GM23338 (cell line): ENCODE measurements around the gene SHOC1. TPM values are rescaled to one million over a fixed set of nuclear protein-coding genes. Genes with fewer than 3 reads are reported as not detected.

Experiments
- ATAC-seq: fragments of 200-7000 bp; cut with Tn5 transposase; 3 replicates; pipeline ENCODE4 v1.9.1; 2020
- DNase-seq: peaks from one replicate; pipeline ENCODE4 v3.0.0-alpha.2; 2015; ENCODE audit warnings: low spot score
- H2AFZ ChIP-seq: fragments of 200-600 bp; sonication (generic); 2 replicates; pipeline ENCODE4 v1.8.0; 2016; ENCODE audit warnings: antibody characterized with exemption, mild to moderate bottlenecking, moderate library complexity
- H3F3A ChIP-seq: fragments of 200-600 bp; sonication (generic); replicated peaks from 2 replicates; pipeline ENCODE4 v1.8.0; 2017; ENCODE audit warnings: antibody characterized with exemption, mixed run types, low read depth
- H3K27ac ChIP-seq: fragments of 200-600 bp; sonication (generic); 2 replicates; pipeline ENCODE4 v1.6.1; 2016; ENCODE audit warnings: low read depth
- H3K27me3 ChIP-seq: fragments of 200-600 bp; sonication (generic); 2 replicates; pipeline ENCODE4 v1.8.0; 2016; ENCODE audit warnings: mild to moderate bottlenecking, mixed run types, moderate library complexity; ENCODE audit not compliant: insufficient read depth
- H3K36me3 ChIP-seq: fragments of 200-600 bp; sonication (generic); 2 replicates; pipeline ENCODE4 v1.8.0; 2016; ENCODE audit warnings: mild to moderate bottlenecking; ENCODE audit not compliant: insufficient read depth
- H3K4me1 ChIP-seq: fragments of 200-600 bp; sonication (generic); 2 replicates; pipeline ENCODE4 v1.8.0; 2016; ENCODE audit warnings: mild to moderate bottlenecking, moderate library complexity; ENCODE audit not compliant: insufficient read depth
- H3K4me2 ChIP-seq: fragments of 200-600 bp; sonication (generic); 2 replicates; pipeline ENCODE4 v1.7.1; 2017; ENCODE audit warnings: mixed run types
- H3K4me3 ChIP-seq: fragments of 200-600 bp; sonication (generic); 2 replicates; pipeline ENCODE4 v1.6.1; 2016; ENCODE audit warnings: mixed run types
- H3K79me2 ChIP-seq: fragments of 200-600 bp; sonication (generic); replicated peaks from 2 replicates; pipeline ENCODE4 v1.8.0; 2017; ENCODE audit warnings: mild to moderate bottlenecking; ENCODE audit not compliant: insufficient read depth
- H3K9me2 ChIP-seq: fragments of 200-600 bp; sonication (generic); 2 replicates; pipeline ENCODE4 v1.8.0; 2017; ENCODE audit not compliant: insufficient read depth
- H4K20me1 ChIP-seq: fragments of 200-600 bp; sonication (generic); replicated peaks from 2 replicates; pipeline ENCODE4 v1.8.0; 2017; ENCODE audit warnings: mild to moderate bottlenecking; ENCODE audit not compliant: insufficient read depth
- H3K27ac Mint-ChIP-seq: 2 replicates; pipeline ENCODE4 v1.8.0; 2020; ENCODE audit warnings: inconsistent platforms, mild to moderate bottlenecking, moderate library complexity, mixed read lengths
- H3K27me3 Mint-ChIP-seq: 3 replicates; pipeline ENCODE4 v1.8.0; 2022; ENCODE audit warnings: low read depth, mild to moderate bottlenecking, moderate library complexity, mixed read lengths, inconsistent platforms; ENCODE audit not compliant: insufficient read depth, poor library complexity
- H3K36me3 Mint-ChIP-seq: 3 replicates; pipeline ENCODE4 v1.8.0; 2021; ENCODE audit warnings: low read depth, mild to moderate bottlenecking, inconsistent platforms, moderate library complexity, mixed read lengths
- H3K4me1 Mint-ChIP-seq: 3 replicates; pipeline ENCODE4 v1.8.0; 2020; ENCODE audit warnings: mild to moderate bottlenecking, inconsistent platforms, mixed read lengths
- H3K4me3 Mint-ChIP-seq: 3 replicates; pipeline ENCODE4 v1.8.0; 2021; ENCODE audit warnings: moderate library complexity, mild to moderate bottlenecking, inconsistent platforms, mixed read lengths
- H3K9me3 Mint-ChIP-seq: 3 replicates; pipeline ENCODE4 v1.8.0; 2020; ENCODE audit warnings: moderate library complexity, mild to moderate bottlenecking, inconsistent platforms, mixed read lengths
- CREB1 ChIP-seq: fragments of 250-450 bp; sonication (Bioruptor Pico); IDR thresholded peaks from 2 replicates; pipeline ENCODE4 v1.5.0; 2020; ENCODE audit warnings: low read depth, mild to moderate bottlenecking, moderate library complexity
- CTCF ChIP-seq, 2 experiments: fragments of 200-600 bp in 1 of 2; sonication (generic) in 1 of 2; conservative IDR thresholded peaks; 2 replicates each; pipeline versions ENCODE4 v1.5.1 to v1.6.1; 2016 to 2017; ENCODE audit warnings: antibody characterized with exemption in 2 of 2, low read depth in 2 of 2, mild to moderate bottlenecking in 2 of 2, moderate library complexity in 1 of 2
- EZH2 ChIP-seq: fragments of 200-600 bp; sonication (generic); IDR thresholded peaks from one replicate; pipeline ENCODE4 v1.8.0; 2017; ENCODE audit warnings: antibody characterized with exemption, mild to moderate bottlenecking, low read depth; ENCODE audit not compliant: unreplicated experiment
- JUNB ChIP-seq: IDR thresholded peaks from one replicate; pipeline ENCODE4 v1.6.1; 2016; ENCODE audit warnings: antibody characterized with exemption; ENCODE audit not compliant: unreplicated experiment
- NANOG ChIP-seq: IDR thresholded peaks from 2 replicates; pipeline ENCODE4 v1.6.1; 2016; ENCODE audit warnings: antibody characterized with exemption, borderline replicate concordance
- POLR2AphosphoS5 ChIP-seq: IDR thresholded peaks from 2 replicates; pipeline ENCODE4 v1.6.1; 2016; ENCODE audit warnings: antibody characterized with exemption, low read depth
- REST ChIP-seq: IDR thresholded peaks from one replicate; pipeline ENCODE4 v1.6.1; 2018; ENCODE audit warnings: antibody characterized with exemption; ENCODE audit not compliant: unreplicated experiment
- STAT1 ChIP-seq: IDR thresholded peaks from one replicate; pipeline ENCODE4 v1.6.1; 2016; ENCODE audit warnings: antibody characterized with exemption; ENCODE audit not compliant: unreplicated experiment
- ZNF114 ChIP-seq: fragments of 250-450 bp; sonication (Bioruptor Pico); IDR thresholded peaks from 2 replicates; pipeline ENCODE4 v1.5.0; 2020; ENCODE audit warnings: mild to moderate bottlenecking, moderate library complexity
- ZNF331 ChIP-seq: fragments of 250-450 bp; sonication (Bioruptor Pico); IDR thresholded peaks from 2 replicates; pipeline ENCODE4 v1.5.0; 2020; ENCODE audit warnings: low read depth, mild to moderate bottlenecking, moderate library complexity
- polyA plus RNA-seq: library from polyadenylated mRNA; unstranded; fragments of >200 nt; fragmentation: Nextera tagmentation; extraction: Ambion mirVana; gene quantifications from 2 replicates; pipeline ENCODE4 v1.2.1, GENCODE V29; 2016
- total RNA-seq: library from RNA; depleted of rRNA; stranded (reverse); fragments of >200 nt; shearing (Covaris generic); gene quantifications from 2 replicates; pipeline ENCODE4 v1.2.3, GENCODE V29; 2014

Gene SHOC1
- total and polyA plus RNA-seq, 2 experiments from 2014 or later = 0.39 TPM; not detected in 1

GRCh38 chr9:111833941-111834340 is 39.2 kb upstream of the SHOC1 start (continued):
- no peak for TF ChIP-seq REST
- no peak for TF ChIP-seq POLR2AphosphoS5
- TF ChIP-seq CTCF (conservative IDR thresholded peaks at IDR 0.05; ENCODE audit: low read depth in 2 of 2) = no peak
- TF ChIP-seq CREB1 = no peak
- TF ChIP-seq ZNF114 (CRISPR knock-in tag) = no peak
- no peak for TF ChIP-seq EZH2
- TF ChIP-seq STAT1 = no peak
- no peak for TF ChIP-seq JUNB

GRCh38 chr9:111832449-111832848 is 37.7 kb upstream of the SHOC1 start:
- no peaks in the 10 kb centered on the region for H3K4me1 ChIP-seq
- no peak overlapping the region for H3K27ac Mint-ChIP-seq
- DNase-seq (no peak), ATAC-seq (no peak)
- H3F3A ChIP-seq = no peaks in the 10 kb centered on the region
- H3K27me3 Mint-ChIP-seq = no peaks in the 10 kb centered on the region
- H3K36me3 ChIP-seq = no peaks in the 10 kb centered on the region
- H3K27ac ChIP-seq = no peak overlapping the region
- no peak overlapping the region for H3K4me2 ChIP-seq
- H3K4me3 ChIP-seq = no peak overlapping the region
- no peak overlapping the region for H3K4me3 Mint-ChIP-seq
- H3K79me2 ChIP-seq = no peaks in the 10 kb centered on the region
- no peaks in the 10 kb centered on the region for H3K9me2 ChIP-seq
- no peaks in the 10 kb centered on the region for H4K20me1 ChIP-seq
- no peaks in the 10 kb centered on the region for H3K27me3 ChIP-seq
- H3K36me3 Mint-ChIP-seq = no peaks in the 10 kb centered on the region
- H3K9me3 Mint-ChIP-seq = no peaks in the 10 kb centered on the region
- no peak overlapping the region for H2AFZ ChIP-seq
- H3K4me1 Mint-ChIP-seq = no peaks in the 10 kb centered on the region
- TF ChIP-seq REST (no peak), ZNF331 (CRISPR knock-in tag) (no peak), JUNB (no peak), NANOG (no peak), EZH2 (no peak), POLR2AphosphoS5 (no peak), ZNF114 (CRISPR knock-in tag) (no peak), STAT1 (no peak), CREB1 (no peak)
